ENCODE data around the gene FUCA2. TPM values are rescaled to one million over a fixed set of nuclear protein-coding genes. Genes with fewer than 3 reads are reported as not detected.
"Not testable (repeated sequence)": the region's sequence is repeated elsewhere in the genome, so short reads cannot be mapped to it uniquely, and the experiment has no call there.

Gene FUCA2
- total RNA-seq, 1 donor from 2014 or later: 52.3 TPM

GRCh38 chr6:143515766-143516355 lies 4.3 kb upstream of the FUCA2 start:
- Mint-ChIP-seq H3K4me3 (no peak overlapping the region), H3K9me3 (peaks cover 2% of the 10 kb centered on the region)
- TF ChIP-seq CTCF (conservative IDR thresholded peaks at IDR 0.05): no peak

GRCh38 chr6:143515061-143515760 lies 3.7 kb upstream of the FUCA2 start:
- Mint-ChIP-seq H3K9me3 (peaks cover 2% of the 10 kb centered on the region), H3K4me1 (peaks cover 18% of the 10 kb centered on the region), H3K27ac (ENCODE audit: unreplicated experiment) (no peak overlapping the region), H3K4me3 (no peak overlapping the region), H3K36me3 (ENCODE audit: low read depth) (no peaks in the 10 kb centered on the region), H3K27me3 (ENCODE audit: low read depth) (peaks cover 6% of the 10 kb centered on the region)
- TF ChIP-seq CTCF (conservative IDR thresholded peaks at IDR 0.05): no peak
- DNase-seq (ENCODE audit: low read depth, low spot score): no peak

More at GRCh38 chr6:143515766-143516355, 4.3 kb upstream of the FUCA2 start:
- Mint-ChIP-seq H3K27ac (ENCODE audit: unreplicated experiment) (no peak overlapping the region), H3K4me1 (peaks cover 14% of the 10 kb centered on the region), H3K36me3 (ENCODE audit: low read depth) (no peaks in the 10 kb centered on the region), H3K27me3 (ENCODE audit: low read depth) (peaks cover 6% of the 10 kb centered on the region)
- no peak for DNase-seq (ENCODE audit: low read depth, low spot score)

- TF ChIP-seq CTCF (conservative IDR thresholded peaks at IDR 0.05): peak; percentile 47
- Mint-ChIP-seq H3K9me3 (peaks cover 2% of the 10 kb centered on the region), H3K36me3 (ENCODE audit: low read depth) (no peaks in the 10 kb centered on the region), H3K27ac (ENCODE audit: unreplicated experiment) (no peak overlapping the region), H3K27me3 (ENCODE audit: low read depth) (peaks cover 6% of the 10 kb centered on the region), H3K4me1 (peaks cover 33% of the 10 kb centered on the region), H3K4me3 (peak overlapping the region; percentile 54)
- DNase-seq (ENCODE audit: low read depth, low spot score): no peak
These were observed 1.9 kb upstream of the FUCA2 start for GRCh38 chr6:143513410-143513809.

GRCh38 chr6:143510326-143510725 lies 1.2 kb downstream of the FUCA2 start:
- not testable (repeated sequence) for DNase-seq (ENCODE audit: low read depth, low spot score); H3K9me3 Mint-ChIP-seq; H3K27me3 Mint-ChIP-seq (ENCODE audit: low read depth); H3K27ac Mint-ChIP-seq (ENCODE audit: unreplicated experiment)
- Mint-ChIP-seq H3K4me1 (peaks cover 38% of the 10 kb centered on the region), H3K36me3 (ENCODE audit: low read depth) (peaks cover 14% of the 10 kb centered on the region), H3K4me3 (peak overlapping the region; percentile 92)

- no peak overlapping the region for H3K4me3 Mint-ChIP-seq
- peaks cover 33% of the 10 kb centered on the region for H3K4me1 Mint-ChIP-seq
- TF ChIP-seq CTCF (conservative IDR thresholded peaks at IDR 0.05): no peak
- H3K9me3 Mint-ChIP-seq: no peaks in the 10 kb centered on the region
- DNase-seq (ENCODE audit: low read depth, low spot score): no peak
- peaks cover 14% of the 10 kb centered on the region for H3K36me3 Mint-ChIP-seq (ENCODE audit: low read depth)
- no peak overlapping the region for H3K27ac Mint-ChIP-seq (ENCODE audit: unreplicated experiment)
- no peaks in the 10 kb centered on the region for H3K27me3 Mint-ChIP-seq (ENCODE audit: low read depth)
These were observed 4.0 kb downstream of the FUCA2 start for GRCh38 chr6:143507358-143508145.

Measured in neural crest cell (in vitro differentiated cells).